K562 (cell line): Measurements from ENCODE around the gene ZNF821. TPM values are rescaled to one million over a fixed set of nuclear protein-coding genes. Genes with fewer than 3 reads are reported as not detected.

Experiments
- ATAC-seq: fragments of 200-7000 bp; cut with Tn5 transposase; 3 replicates; pipeline ENCODE4 v1.9.1; 2020; ENCODE audit warnings: moderate library complexity
- BruUV-seq: library from RNA; stranded (reverse); fragments of 400-500 nt; replicated peaks from 2 replicates; lab custom pipeline; 2021; lab: Mats Ljungman, UMichigan
- CTCF ChIA-PET: fragments of 300-600 bp; formaldehyde crosslinking; extraction: SDS; loops from one replicate; lab custom pipeline; 2021; ENCODE audit warnings: low intra/inter-chr PET ratio; lab: Yijun Ruan, JAX
- POLR2A ChIA-PET: fragments of 300-600, 350-650 bp; sonication (Branson Sonifier 250); formaldehyde crosslinking; extraction: SDS; loops from one replicate; lab custom pipeline; 2021; ENCODE audit warnings: antibody characterized with exemption, inconsistent platforms; lab: Yijun Ruan, JAX
- DNase-seq, 4 experiments: peaks; one replicate each; pipeline versions ENCODE4 v3.0.0 to v3.0.0-alpha.2; 2011 to 2018; ENCODE audit warnings: low spot score in 3 of 4, mixed read lengths in 3 of 4; ENCODE audit errors: extremely low read depth in 1 of 4
- FAIRE-seq: peaks from 2 replicates; lab custom pipeline; 2011; peaks lifted over from hg19 to GRCh38; lab: Jason Lieb, UNC
- H2AFZ ChIP-seq: 2 replicates; pipeline ENCODE4 v1.6.0; 2011; ENCODE audit warnings: low read depth, low read length, control low read depth, inconsistent platforms
- H3K27ac ChIP-seq: fragments of 200-600 bp; 3 replicates; pipeline ENCODE4 v1.8.0; 2011; ENCODE audit warnings: low read depth, mild to moderate bottlenecking, control low read depth, inconsistent platforms, low read length, moderate library complexity, mixed read lengths; ENCODE audit errors: extremely low read depth
- H3K27me3 ChIP-seq, 2 experiments: fragments of 300-600 bp in 1 of 2; 2 replicates in 1 of 2; 3 replicates in 1 of 2; pipeline versions ENCODE4 v1.6.0 to v1.8.0; 2011; ENCODE audit warnings: inconsistent platforms in 2 of 2, low read length in 2 of 2, mild to moderate bottlenecking in 1 of 2, mixed read lengths in 1 of 2, moderate library complexity in 1 of 2; ENCODE audit not compliant: control insufficient read depth in 2 of 2, insufficient read depth in 2 of 2
- H3K36me3 ChIP-seq: fragments of 300-600 bp; 3 replicates; pipeline ENCODE4 v1.8.0; 2011; ENCODE audit warnings: mild to moderate bottlenecking, low read length, inconsistent platforms; ENCODE audit not compliant: control insufficient read depth, insufficient read depth
- H3K4me1 ChIP-seq, 2 experiments: fragments of 200-600 bp in 1 of 2; replicated peaks in 1 of 2; 2 replicates in 1 of 2; 3 replicates in 1 of 2; pipeline versions ENCODE4 v1.5.1 to v1.8.0; 2011; ENCODE audit warnings: inconsistent platforms in 2 of 2, low read length in 2 of 2, mild to moderate bottlenecking in 1 of 2, mixed read lengths in 1 of 2, moderate library complexity in 1 of 2; ENCODE audit not compliant: control insufficient read depth in 2 of 2, insufficient read depth in 2 of 2
- H3K4me2 ChIP-seq: 2 replicates; pipeline ENCODE4 v1.6.1; 2011; ENCODE audit warnings: low read length, control low read depth, inconsistent platforms, mixed read lengths; ENCODE audit not compliant: insufficient read depth
- H3K4me3 ChIP-seq: fragments of 200-600 bp; sonication (generic), shearing (Covaris generic); 2 replicates; pipeline ENCODE4 v1.5.1; 2016; ENCODE audit warnings: control low read depth, inconsistent platforms
- H3K79me2 ChIP-seq: fragments of 200-600 bp; 3 replicates; pipeline ENCODE4 v1.8.0; 2011; ENCODE audit warnings: low read length, inconsistent platforms; ENCODE audit not compliant: control insufficient read depth, insufficient read depth
- H3K9ac ChIP-seq, 2 experiments: 2 replicates each; pipeline versions ENCODE4 v1.6.0 to v1.6.1; 2011; ENCODE audit warnings: low read depth in 2 of 2, low read length in 2 of 2, control low read depth in 1 of 2, inconsistent platforms in 1 of 2, mild to moderate bottlenecking in 1 of 2, mixed read lengths in 1 of 2; ENCODE audit not compliant: insufficient read depth in 1 of 2
- H3K9me1 ChIP-seq: one replicate; pipeline ENCODE4 v1.6.0; 2011; ENCODE audit warnings: inconsistent platforms, mild to moderate bottlenecking, low read length, moderate library complexity; ENCODE audit not compliant: control insufficient read depth, insufficient read depth
- H3K9me3 ChIP-seq: replicated peaks from 2 replicates; pipeline ENCODE4 v1.5.1; 2011; ENCODE audit warnings: low read depth, low read length, inconsistent platforms; ENCODE audit not compliant: control insufficient read depth, insufficient read depth
- H4K20me1 ChIP-seq: replicated peaks from 2 replicates; pipeline ENCODE4 v1.6.1; 2011; ENCODE audit warnings: low read length, inconsistent platforms, mixed read lengths; ENCODE audit not compliant: control insufficient read depth, insufficient read depth
- AFF4 ChIP-seq: sonication (generic); formaldehyde crosslinking; IDR thresholded peaks from 2 replicates; pipeline ENCODE4 v1.8.0; 2023; ENCODE audit warnings: mild to moderate bottlenecking, missing genetic modification reagents
- ERF ChIP-seq: fragments of 450-650 bp; formaldehyde crosslinking; IDR thresholded peaks from 2 replicates; pipeline ENCODE4 v1.4.0; 2020; ENCODE audit warnings: mild to moderate bottlenecking, mixed read lengths
- GABPB2 ChIP-seq: fragments of 250-450 bp; sonication (Bioruptor Pico); conservative IDR thresholded peaks from 2 replicates; pipeline ENCODE4 v1.5.1; 2021; ENCODE audit warnings: mild to moderate bottlenecking
- HNRNPUL1 ChIP-seq: fragments of 200-400 bp; formaldehyde crosslinking; IDR thresholded peaks from 2 replicates; pipeline ENCODE4 v1.6.1; 2017; ENCODE audit warnings: low read length
- KAT2B ChIP-seq: IDR thresholded peaks from one replicate; pipeline ENCODE4 v1.6.1; 2012; ENCODE audit warnings: low read depth, mild to moderate bottlenecking, control low read depth, inconsistent platforms, low read length, moderate library complexity
- KLF13 ChIP-seq: fragments of 450-650 bp; IDR thresholded peaks from 2 replicates; pipeline ENCODE4 v1.6.1; 2016; ENCODE audit warnings: missing genetic modification characterization, low read depth, mild to moderate bottlenecking, missing compliant biosample characterization, moderate library complexity, borderline replicate concordance
- MAZ ChIP-seq, 2 experiments: fragments of 450-650 bp in 1 of 2; sonication (generic) in 1 of 2; formaldehyde crosslinking; IDR thresholded peaks in 1 of 2; conservative IDR thresholded peaks in 1 of 2; 2 replicates each; pipeline versions ENCODE4 v1.4.0 to v1.5.0; 2020; ENCODE audit warnings: mild to moderate bottlenecking in 1 of 2, missing genetic modification reagents in 1 of 2
- MCM3 ChIP-seq: fragments of 450-650 bp; IDR thresholded peaks from 2 replicates; pipeline ENCODE4 v1.6.1; 2016
- POLR2H ChIP-seq: IDR thresholded peaks from 2 replicates; pipeline ENCODE4 v1.6.1; 2016; ENCODE audit warnings: missing genetic modification characterization, low read depth, mild to moderate bottlenecking, control low read depth, missing compliant biosample characterization, moderate library complexity
- PRPF4 ChIP-seq: fragments of 200-400 bp; formaldehyde crosslinking; IDR thresholded peaks from one replicate; pipeline ENCODE4 v1.6.1; 2017; ENCODE audit warnings: low read length, low read depth, mild to moderate bottlenecking; ENCODE audit not compliant: insufficient read depth, poor library complexity, severe bottlenecking
- RAD51 ChIP-seq: fragments of 450-650 bp; IDR thresholded peaks from 2 replicates; pipeline ENCODE4 v1.7.1; 2016; ENCODE audit warnings: low read depth, mild to moderate bottlenecking, borderline replicate concordance
- SIRT6 ChIP-seq: IDR thresholded peaks from one replicate; pipeline ENCODE4 v1.6.1; 2012; ENCODE audit warnings: low read depth, mild to moderate bottlenecking, control low read depth, inconsistent platforms, low read length, moderate library complexity
- SMAD4 ChIP-seq: fragments of 250-450 bp; sonication (Bioruptor Pico); conservative IDR thresholded peaks from 2 replicates; pipeline ENCODE4 v1.8.0; 2021; ENCODE audit warnings: inconsistent platforms, mild to moderate bottlenecking, moderate library complexity
- STAT5B ChIP-seq: fragments of 250-450 bp; sonication (Bioruptor Pico); IDR thresholded peaks from 2 replicates; pipeline ENCODE4 v1.8.0; 2021; ENCODE audit warnings: mild to moderate bottlenecking, inconsistent platforms
- ZFPM2 ChIP-seq: fragments of 250-450 bp; sonication (Bioruptor Pico); IDR thresholded peaks from 2 replicates; pipeline ENCODE4 v1.5.1; 2022; ENCODE audit warnings: mild to moderate bottlenecking
- ZNF197 ChIP-seq: fragments of 200-800 bp; sonication (Bioruptor generic); IDR thresholded peaks from 2 replicates; pipeline ENCODE4 v1.6.1; 2016; ENCODE audit warnings: low read depth, missing genetic modification characterization, missing compliant biosample characterization
- ZNF436 ChIP-seq: fragments of 250-450, 450-650 bp; sonication (Bioruptor Pico); formaldehyde crosslinking; IDR thresholded peaks from 2 replicates; pipeline ENCODE4 v1.7.0; 2020; ENCODE audit warnings: mild to moderate bottlenecking
- ZNF583 ChIP-seq: fragments of 250-450 bp; sonication (Bioruptor Pico); IDR thresholded peaks from 2 replicates; pipeline ENCODE4 v1.4.0; 2020
- ZNF589 ChIP-seq: fragments of 200-800 bp; sonication (Bioruptor generic); IDR thresholded peaks from 2 replicates; pipeline ENCODE4 v1.6.1; 2016; ENCODE audit warnings: low read depth, missing genetic modification characterization, missing compliant biosample characterization
- ZNF778 ChIP-seq: fragments of 450-650 bp; formaldehyde crosslinking; IDR thresholded peaks from 2 replicates; pipeline ENCODE4 v1.4.0; 2020; ENCODE audit warnings: mild to moderate bottlenecking, moderate library complexity
- ZNF785 ChIP-seq: fragments of 250-450 bp; sonication (Bioruptor Pico); IDR thresholded peaks from 2 replicates; pipeline ENCODE4 v1.4.0; 2020; ENCODE audit warnings: mild to moderate bottlenecking
- WGBS: fragments of 100-300 bp; shearing (Covaris generic); methylation state at CpG from one replicate; pipeline ENCODE4 v1.1.6; 2016; ENCODE audit warnings: low coverage, mixed read lengths; ENCODE audit not compliant: insufficient coverage; ENCODE audit errors: missing lambda C conversion rate; 5-methylcytosine and 5-hydroxymethylcytosine counted together
- in situ Hi-C: fragments of 300-500 bp; cut with MboI; formaldehyde crosslinking; loops from 4 replicates; pipeline ENCODE4 v1.15.0; 2018; ENCODE audit warnings: inconsistent platforms, mixed read lengths
- intact Hi-C: fragments of 100-400 bp; cut with micrococcal nuclease; formaldehyde crosslinking; loops from 2 replicates; pipeline ENCODE4 v1.14.2; 2022
- polyA plus RNA-seq, 8 experiments: library from polyadenylated mRNA; depleted of rRNA in 4 of 8; stranded (reverse) in 5 of 8; unstranded in 3 of 8; fragments of >200 nt; fragmentation: Nextera tagmentation in 2 of 8; fragmentation: Illumina TruSeq in 1 of 8; extraction: Ambion mirVana in 2 of 8; extraction: Trizol in 1 of 8; gene quantifications; 2 replicates each; pipeline versions ENCODE4 v1.2.1 to v1.2.3, GENCODE V29; 2011 to 2014; ENCODE audit warnings: inconsistent platforms in 1 of 8, missing spikeins in 1 of 8
- total RNA-seq, 7 experiments: library from RNA; depleted of rRNA in 6 of 7; stranded (reverse); fragments of >200 nt in 6 of 7; fragmentation: Illumina TruSeq in 2 of 7; extraction: Trizol in 2 of 7; gene quantifications; 2 replicates each; pipeline versions ENCODE4 v1.2.1 to v1.2.3, GENCODE V29; 2011 to 2021; ENCODE audit warnings: low replicate concordance in 1 of 7

The ZNF821 gene
- total and polyA plus RNA-seq, 9 of the 15 experiments (the other 6 are each of a cell fraction or from before 2014, with no cell fraction given), result 0.38 to 5.6 (median 3.6) TPM

DNA sequence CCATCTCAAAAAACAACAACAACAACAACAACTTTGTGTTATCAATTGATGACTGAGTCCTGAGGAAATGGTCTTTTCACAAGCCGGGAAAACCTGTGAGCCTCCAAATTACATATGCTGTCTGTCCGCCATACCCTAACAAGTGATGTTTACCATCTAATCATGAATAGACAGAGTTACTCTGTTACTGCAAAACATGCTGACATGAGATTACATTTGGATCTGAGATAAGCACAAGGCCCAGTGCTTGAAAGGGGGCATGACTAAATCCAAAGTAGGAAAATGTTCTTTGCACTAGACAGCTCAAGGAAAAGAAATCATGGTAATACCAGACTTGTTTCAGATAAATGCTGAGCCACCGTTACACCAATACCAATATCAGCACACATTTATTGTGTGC, 46.8 kb downstream of the ZNF821 start (continued):
- no peak for TF ChIP-seq POLR2H
- 0 out of 4 replicates have a peak, but pooled peaks of 1 of the 2 experiments have one; percentile 28 for TF ChIP-seq MAZ (CRISPR knock-in tag; conservative IDR thresholded peaks at IDR 0.05 in 1 of 2, IDR thresholded peaks at IDR 0.05 in 1 of 2)
- no peak for TF ChIP-seq ZNF197 (CRISPR knock-in tag)
- no peak for TF ChIP-seq KLF13 (tag)
- TF ChIP-seq ZNF583 (CRISPR knock-in tag), result no peak
- no peak for TF ChIP-seq KAT2B
- TF ChIP-seq SMAD4 (CRISPR knock-in tag), result 0 out of 2 replicates have a peak, but pooled peaks have one; percentile 21
- TF ChIP-seq PRPF4, result no peak
- TF ChIP-seq MCM3, result no peak
- no peak for TF ChIP-seq HNRNPUL1
- no peak for TF ChIP-seq GABPB2 (CRISPR knock-in tag)
- no peak for TF ChIP-seq ZNF436 (CRISPR knock-in tag)

- ChIA-PET POLR2A (interaction anchor here (1.0 to 1.2 kb wide), 2 partner anchors 10 to 12 kb away, joined by 3 read pairs; no protein-coding TSS in a partner anchor), CTCF (no interaction called here)
- no peak overlapping the region for H3K27ac ChIP-seq
- no peaks in the 10 kb centered on the region for H3K27me3 ChIP-seq
- no peak for ATAC-seq
- WGBS, result 42% methylated on average over 3 of the region's 3 CpGs
- H3K4me2 ChIP-seq, result no peak overlapping the region
- H4K20me1 ChIP-seq, result no peaks in the 10 kb centered on the region
- FAIRE-seq, result no peak
- peaks cover 0 to 5% of the 10 kb centered on the region in 2 experiments; a peak in 1 of 5 replicates for H3K4me1 ChIP-seq
- H2AFZ ChIP-seq, result no peak overlapping the region
- intact Hi-C loops (no loop called here), in situ Hi-C loops (no loop called here)
- no peak for DNase-seq
- H3K9me3 ChIP-seq, result no peaks in the 10 kb centered on the region
- no peak overlapping the region for H3K4me3 ChIP-seq
- H3K9me1 ChIP-seq, result no peaks in the 10 kb centered on the region
- no peak overlapping the region for H3K9ac ChIP-seq
- H3K79me2 ChIP-seq, result no peaks in the 10 kb centered on the region
- BruUV-seq, result no TSS peak
- H3K36me3 ChIP-seq, result no peaks in the 10 kb centered on the region
- TF ChIP-seq STAT5B (no peak), AFF4 (CRISPR knock-in tag) (no peak), ERF (CRISPR knock-in tag) (no peak), RAD51 (no peak), ZNF785 (no peak), ZNF778 (no peak), SIRT6 (no peak), ZNF589 (CRISPR knock-in tag) (no peak), ZFPM2 (CRISPR knock-in tag) (no peak)
Observed at GRCh38 chr16:71834291-71834690, 49.7 kb downstream of the ZNF821 start.
